ENCODE measurements around the gene ISL2. TPM values are rescaled to one million over a fixed set of nuclear protein-coding genes. Genes with fewer than 3 reads are reported as not detected.

The ISL2 gene
- total RNA-seq, 4 donors from 2014 or later, result not detected

DNA sequence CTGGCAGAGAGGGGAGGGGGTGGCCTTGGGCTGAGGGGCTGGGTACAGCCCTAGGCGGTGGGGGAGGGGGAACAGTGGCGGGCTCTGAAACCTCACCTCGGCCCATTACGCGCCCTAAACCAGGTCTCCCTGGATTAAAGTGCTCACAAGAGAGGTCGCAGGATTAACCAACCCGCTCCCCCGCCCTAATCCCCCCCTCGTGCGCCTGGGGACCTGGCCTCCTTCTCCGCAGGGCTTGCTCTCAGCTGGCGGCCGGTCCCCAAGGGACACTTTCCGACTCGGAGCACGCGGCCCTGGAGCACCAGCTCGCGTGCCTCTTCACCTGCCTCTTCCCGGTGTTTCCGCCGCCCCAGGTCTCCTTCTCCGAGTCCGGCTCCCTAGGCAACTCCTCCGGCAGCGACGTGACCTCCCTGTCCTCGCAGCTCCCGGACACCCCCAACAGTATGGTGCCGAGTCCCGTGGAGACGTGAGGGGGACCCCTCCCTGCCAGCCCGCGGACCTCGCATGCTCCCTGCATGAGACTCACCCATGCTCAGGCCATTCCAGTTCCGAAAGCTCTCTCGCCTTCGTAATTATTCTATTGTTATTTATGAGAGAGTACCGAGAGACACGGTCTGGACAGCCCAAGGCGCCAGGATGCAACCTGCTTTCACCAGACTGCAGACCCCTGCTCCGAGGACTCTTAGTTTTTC, 4.9 kb downstream of the ISL2 start:
- TF ChIP-seq CTCF (IDR thresholded peaks at IDR 0.05; ENCODE audit: low read depth), result no peak

GRCh38 chr15:76342058-76342381, 5.4 kb downstream of the ISL2 start:
- TF ChIP-seq CTCF (IDR thresholded peaks at IDR 0.05; ENCODE audit: low read depth), result no peak

DNA sequence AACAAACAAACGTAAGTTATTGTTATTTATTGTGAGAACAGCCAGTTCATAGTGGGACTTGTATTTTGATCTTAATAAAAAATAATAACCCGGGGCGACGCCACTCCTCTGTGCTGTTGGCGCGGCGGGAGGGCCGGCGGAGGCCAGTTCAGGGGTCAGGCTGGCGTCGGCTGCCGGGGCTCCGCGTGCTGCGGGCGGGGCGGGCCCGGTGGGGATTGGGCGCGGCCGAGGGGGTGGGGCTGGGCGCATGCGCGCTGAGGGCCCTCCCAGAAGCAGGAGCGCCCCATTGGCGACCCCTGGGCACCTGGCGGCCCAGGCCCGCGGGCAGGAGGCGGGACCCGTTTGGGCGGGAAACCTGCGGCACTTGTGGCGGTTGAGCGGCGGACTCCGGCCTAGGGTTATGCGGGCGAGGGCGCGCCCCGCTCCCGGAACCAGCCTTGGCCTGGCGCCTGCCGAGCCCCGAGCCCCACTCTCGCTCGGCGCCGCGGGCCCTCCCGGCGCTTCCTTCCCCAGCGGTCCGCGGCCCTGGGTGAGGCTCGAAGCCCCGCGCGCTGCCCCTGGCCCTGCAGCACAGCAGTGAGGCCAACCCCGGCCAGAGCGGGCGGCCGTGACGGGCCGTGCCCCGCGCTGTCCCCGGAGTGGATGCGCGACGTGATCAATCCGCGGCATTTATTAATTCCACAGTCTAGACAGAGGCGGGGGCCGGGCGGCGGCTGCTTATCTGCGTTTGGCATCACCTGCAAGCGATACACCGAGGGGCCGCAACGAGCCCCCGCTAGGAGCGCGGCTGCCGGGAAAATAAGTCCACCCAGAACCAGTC, 6.0 kb downstream of the ISL2 start:
- TF ChIP-seq CTCF (IDR thresholded peaks at IDR 0.05; ENCODE audit: low read depth), result no peak

- no peak for TF ChIP-seq CTCF (IDR thresholded peaks at IDR 0.05; ENCODE audit: low read depth)
Measured at GRCh38 chr15:76343313-76343996, 6.9 kb downstream of the ISL2 start.

DNA sequence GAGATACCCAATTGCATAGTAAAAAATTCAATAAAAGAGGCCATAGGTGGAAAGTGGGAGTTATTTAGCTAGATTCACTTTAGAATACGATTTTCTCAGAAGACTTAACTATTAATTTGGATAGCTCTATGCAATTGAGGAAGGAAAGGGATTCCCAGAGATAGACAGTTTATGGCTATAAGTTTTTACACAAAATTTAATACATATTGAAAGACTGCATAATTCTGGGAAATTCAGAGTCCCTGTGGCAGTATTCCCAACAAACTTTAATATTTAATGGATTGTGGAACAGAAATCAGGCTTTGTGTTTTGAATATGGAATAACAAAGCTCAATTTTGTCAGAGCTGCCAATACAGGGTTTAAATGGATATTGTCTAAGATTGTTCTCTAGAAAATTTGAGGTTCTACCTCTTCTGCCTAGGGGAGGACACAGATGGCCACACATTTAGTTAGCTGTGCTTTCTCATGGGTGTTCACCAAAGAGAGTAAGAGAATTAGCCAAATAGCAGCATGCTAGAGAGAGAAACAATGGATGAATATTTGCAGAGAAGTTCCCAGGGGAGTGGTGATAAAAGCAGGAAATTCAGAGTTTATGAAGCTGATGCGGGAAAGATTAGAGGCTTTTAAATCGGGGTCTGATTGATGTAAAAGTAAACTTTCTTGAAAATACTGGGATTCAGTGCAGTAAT, 8.5 kb downstream of the ISL2 start:
- TF ChIP-seq CTCF (IDR thresholded peaks at IDR 0.05; ENCODE audit: low read depth), result no peak

DNA sequence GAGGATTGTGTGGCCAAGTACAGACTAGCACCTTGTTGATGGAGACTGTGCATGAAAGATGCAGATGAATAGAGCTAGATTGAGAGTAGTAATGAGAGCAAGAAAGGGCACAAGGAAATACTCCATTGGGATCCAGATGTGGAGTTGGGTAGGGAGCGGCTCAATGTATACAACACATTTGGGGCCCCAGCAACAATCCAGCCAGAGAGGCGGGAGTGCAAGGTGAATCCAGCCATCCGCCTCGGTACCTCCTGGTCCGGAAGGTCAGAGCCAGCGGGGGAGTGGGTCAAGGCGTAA, 9.0 kb downstream of the ISL2 start:
- no peak for TF ChIP-seq CTCF (IDR thresholded peaks at IDR 0.05; ENCODE audit: low read depth)
